Endodermal cell (in vitro differentiated cells): ENCODE data around the gene TRAF3. TPM values are rescaled to one million over a fixed set of nuclear protein-coding genes. Genes with fewer than 3 reads are reported as not detected.

Experiments used
- DNase-seq: peaks from one replicate; pipeline ENCODE4 v3.0.0-alpha.2; 2017
- H3K27ac ChIP-seq: 2 replicates; pipeline ENCODE4 v1.5.1; 2013; ENCODE audit warnings: mild to moderate bottlenecking, low read depth, low read length, moderate library complexity
- H3K27me3 ChIP-seq: 2 replicates; pipeline ENCODE4 v1.6.1; 2013; ENCODE audit warnings: mild to moderate bottlenecking, low read length, moderate library complexity; ENCODE audit not compliant: insufficient read depth, control insufficient read depth, poor library complexity, severe bottlenecking
- H3K36me3 ChIP-seq: 2 replicates; pipeline ENCODE4 v1.7.0; 2013; ENCODE audit warnings: mild to moderate bottlenecking, low read length, moderate library complexity; ENCODE audit not compliant: control insufficient read depth, insufficient read depth
- H3K4me1 ChIP-seq: one replicate; pipeline ENCODE4 v1.7.0; 2013; ENCODE audit warnings: low read length; ENCODE audit not compliant: control insufficient read depth, insufficient read depth
- H3K4me3 ChIP-seq: 2 replicates; pipeline ENCODE4 v1.5.1; 2013; ENCODE audit warnings: mild to moderate bottlenecking, low read length, moderate library complexity
- H3K9ac ChIP-seq: 2 replicates; pipeline ENCODE4 v1.6.1; 2013; ENCODE audit warnings: mild to moderate bottlenecking, low read length, moderate library complexity; ENCODE audit not compliant: poor library complexity, severe bottlenecking; ENCODE audit errors: extremely low read depth
- H3K9me3 ChIP-seq: 2 replicates; pipeline ENCODE4 v1.6.1; 2013; ENCODE audit warnings: mild to moderate bottlenecking, low read length, moderate library complexity; ENCODE audit not compliant: control insufficient read depth
- H3K27ac Mint-ChIP-seq: 2 replicates; pipeline ENCODE4 v1.8.0; 2020; ENCODE audit warnings: mixed read lengths
- H3K27me3 Mint-ChIP-seq: 2 replicates; pipeline ENCODE4 v1.8.0; 2021; ENCODE audit warnings: mild to moderate bottlenecking, mixed read lengths; ENCODE audit not compliant: insufficient read depth
- H3K36me3 Mint-ChIP-seq: 2 replicates; pipeline ENCODE4 v1.8.0; 2020; ENCODE audit warnings: low read depth, mixed read lengths
- H3K4me1 Mint-ChIP-seq: 2 replicates; pipeline ENCODE4 v1.8.0; 2020; ENCODE audit warnings: mixed read lengths
- H3K4me3 Mint-ChIP-seq: 2 replicates; pipeline ENCODE4 v1.8.0; 2020; ENCODE audit warnings: mild to moderate bottlenecking, moderate library complexity, mixed read lengths
- H3K9me3 Mint-ChIP-seq: 2 replicates; pipeline ENCODE4 v1.8.0; 2020; ENCODE audit warnings: mild to moderate bottlenecking, mixed read lengths
- WGBS, 2 experiments: methylation state at CpG; one replicate each; pipeline versions ENCODE4 v1.1.5 to v1.1.7; 2013; ENCODE audit warnings: missing lambda C conversion rate in 2 of 2, mixed read lengths in 1 of 2; ENCODE audit not compliant: insufficient coverage in 1 of 2, insufficient read length in 1 of 2; 5-methylcytosine and 5-hydroxymethylcytosine counted together
- total RNA-seq, 2 donors: library from RNA; stranded (reverse); fragmentation: NEBNext Ultra II Directional in 1 of 2; extraction: Animal tissue kit (Norgen Biotek cat#: 25700) in 1 of 2; gene quantifications; 2 replicates in 1 of 2; 3 replicates in 1 of 2; pipeline ENCODE4 v1.2.1, GENCODE V29; 2021
- TF ChIP-seq, protein P1 (sequence below): fragments of 200-600 bp; sonication (generic); conservative IDR thresholded peaks from 2 replicates; pipeline ENCODE4 v1.5.0; 2021; ENCODE audit warnings: antibody characterized with exemption, mild to moderate bottlenecking

The TRAF3 gene
- total RNA-seq, 2 donors from 2014 or later: 16.7 to 23.8 TPM

DNA sequence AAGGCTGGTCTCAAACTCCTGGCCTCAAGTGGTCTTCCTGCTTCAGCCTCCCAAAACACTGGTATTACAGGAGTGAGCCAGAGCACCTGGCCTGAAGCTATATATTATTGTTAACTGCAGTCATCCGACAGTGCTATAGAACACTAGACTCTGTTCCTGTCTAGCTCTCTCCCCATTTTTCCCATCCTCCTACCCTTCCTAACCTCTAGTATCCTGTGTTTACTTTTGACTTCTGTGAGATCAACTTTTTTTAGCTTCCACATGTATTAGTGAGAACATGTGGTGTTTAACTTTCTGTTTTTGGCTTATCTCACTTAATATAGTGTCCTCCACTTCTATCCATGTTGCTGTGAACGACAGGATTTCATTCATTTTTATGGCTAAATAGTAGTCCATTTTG lies 34.7 kb downstream of the TRAF3 start:
- Mint-ChIP-seq H3K27me3 (no peaks in the 10 kb centered on the region), H3K4me1 (peaks cover 8% of the 10 kb centered on the region), H3K27ac (no peak overlapping the region), H3K9me3 (no peaks in the 10 kb centered on the region), H3K36me3 (no peaks in the 10 kb centered on the region), H3K4me3 (no peak overlapping the region)
- no peak for DNase-seq
- Histone ChIP-seq H3K36me3 (no peaks in the 10 kb centered on the region), H3K9ac (no peak overlapping the region), H3K9me3 (no peaks in the 10 kb centered on the region), H3K27me3 (no peaks in the 10 kb centered on the region), H3K4me1 (no peaks in the 10 kb centered on the region), H3K27ac (no peak overlapping the region), H3K4me3 (no peak overlapping the region)
- WGBS, 2 experiments: 80 to 96% methylated on average over 1 to 2 of the region's 2 CpGs
- TF ChIP-seq, protein P1, sequence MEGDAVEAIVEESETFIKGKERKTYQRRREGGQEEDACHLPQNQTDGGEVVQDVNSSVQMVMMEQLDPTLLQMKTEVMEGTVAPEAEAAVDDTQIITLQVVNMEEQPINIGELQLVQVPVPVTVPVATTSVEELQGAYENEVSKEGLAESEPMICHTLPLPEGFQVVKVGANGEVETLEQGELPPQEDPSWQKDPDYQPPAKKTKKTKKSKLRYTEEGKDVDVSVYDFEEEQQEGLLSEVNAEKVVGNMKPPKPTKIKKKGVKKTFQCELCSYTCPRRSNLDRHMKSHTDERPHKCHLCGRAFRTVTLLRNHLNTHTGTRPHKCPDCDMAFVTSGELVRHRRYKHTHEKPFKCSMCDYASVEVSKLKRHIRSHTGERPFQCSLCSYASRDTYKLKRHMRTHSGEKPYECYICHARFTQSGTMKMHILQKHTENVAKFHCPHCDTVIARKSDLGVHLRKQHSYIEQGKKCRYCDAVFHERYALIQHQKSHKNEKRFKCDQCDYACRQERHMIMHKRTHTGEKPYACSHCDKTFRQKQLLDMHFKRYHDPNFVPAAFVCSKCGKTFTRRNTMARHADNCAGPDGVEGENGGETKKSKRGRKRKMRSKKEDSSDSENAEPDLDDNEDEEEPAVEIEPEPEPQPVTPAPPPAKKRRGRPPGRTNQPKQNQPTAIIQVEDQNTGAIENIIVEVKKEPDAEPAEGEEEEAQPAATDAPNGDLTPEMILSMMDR: no peak

DNA sequence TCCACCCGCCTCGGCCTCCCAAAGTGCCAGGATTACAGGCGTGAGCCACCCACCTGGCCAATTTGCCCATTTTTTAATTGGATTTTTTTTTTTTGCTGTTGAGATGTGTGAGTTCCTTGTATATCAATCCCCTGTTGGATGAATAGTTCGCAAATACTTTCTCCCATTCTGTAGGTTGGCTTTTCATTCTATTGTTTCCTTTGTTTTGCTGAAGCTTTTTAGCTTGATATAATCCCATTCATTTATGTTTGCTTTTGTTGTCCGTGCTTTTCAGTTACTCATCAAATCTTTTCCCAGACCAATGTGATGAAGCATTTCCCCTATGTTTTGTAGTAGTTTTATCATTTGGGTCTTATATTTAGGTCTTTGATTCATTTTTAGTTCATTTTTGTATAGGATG lies 36.4 kb downstream of the TRAF3 start:
- Histone ChIP-seq H3K27ac (no peak overlapping the region), H3K9me3 (no peaks in the 10 kb centered on the region), H3K27me3 (no peaks in the 10 kb centered on the region), H3K4me3 (no peak overlapping the region), H3K4me1 (no peaks in the 10 kb centered on the region), H3K36me3 (no peaks in the 10 kb centered on the region), H3K9ac (no peak overlapping the region)
- H3K36me3 Mint-ChIP-seq: no peaks in the 10 kb centered on the region
- H3K4me1 Mint-ChIP-seq: peaks cover 11% of the 10 kb centered on the region
- H3K9me3 Mint-ChIP-seq: no peaks in the 10 kb centered on the region
- TF ChIP-seq, protein P1: no peak
- H3K27ac Mint-ChIP-seq: no peak overlapping the region
- DNase-seq: no peak
- WGBS, 2 experiments: 85 to 96% methylated on average over 3 to 5 of the region's 5 CpGs
- H3K27me3 Mint-ChIP-seq: no peaks in the 10 kb centered on the region
- H3K4me3 Mint-ChIP-seq: no peak overlapping the region

DNA sequence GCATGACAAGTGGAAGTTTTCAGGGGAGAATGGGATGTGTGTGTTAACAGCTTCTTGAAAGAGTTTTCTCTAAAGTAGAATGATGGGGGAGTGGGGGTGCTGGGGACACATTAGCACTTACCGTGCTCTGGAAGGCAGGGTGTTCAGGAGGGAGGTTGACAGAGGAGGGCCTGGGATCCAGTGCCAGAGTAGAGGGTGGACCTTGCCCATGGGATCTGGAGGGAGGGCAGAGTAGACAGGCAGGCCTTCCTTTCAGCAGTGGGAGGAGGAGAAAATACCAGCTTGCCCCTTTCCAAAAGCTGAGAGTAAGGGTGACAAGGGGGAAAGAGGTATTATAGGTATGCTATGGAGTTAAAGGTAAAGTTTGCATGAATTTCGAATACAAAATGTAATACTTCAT lies 40.1 kb downstream of the TRAF3 start:
- no peaks in the 10 kb centered on the region for H3K36me3 ChIP-seq
- no peak overlapping the region for H3K27ac ChIP-seq
- no peaks in the 10 kb centered on the region for H3K27me3 ChIP-seq
- Mint-ChIP-seq H3K9me3 (no peaks in the 10 kb centered on the region), H3K27ac (no peak overlapping the region), H3K4me3 (no peak overlapping the region), H3K27me3 (no peaks in the 10 kb centered on the region), H3K36me3 (no peaks in the 10 kb centered on the region), H3K4me1 (peaks cover 12% of the 10 kb centered on the region)
- no peak overlapping the region for H3K9ac ChIP-seq
- TF ChIP-seq, protein P1: no peak
- H3K9me3 ChIP-seq: no peaks in the 10 kb centered on the region
- WGBS, 2 experiments: 95% methylated on average over 2 of the region's 2 CpGs; no CpG with 5 or more reads in 1 of the 2 experiments
- H3K4me3 ChIP-seq: no peak overlapping the region
- no peak for DNase-seq
- no peaks in the 10 kb centered on the region for H3K4me1 ChIP-seq
